SIG-M5 treated with dmso at 0.1 percent for 504 hours (cell line): Measurements from ENCODE around the gene KANTR.
A peak's percentile ranks its signal among the peaks of the same experiment; 100 is the strongest.

Experiments
- DNase-seq: peaks from one replicate; lab custom pipeline; 2025; ENCODE audit not compliant: unreplicated experiment; lab: John Stamatoyannopoulos, UW

KANTR gene

DNA sequence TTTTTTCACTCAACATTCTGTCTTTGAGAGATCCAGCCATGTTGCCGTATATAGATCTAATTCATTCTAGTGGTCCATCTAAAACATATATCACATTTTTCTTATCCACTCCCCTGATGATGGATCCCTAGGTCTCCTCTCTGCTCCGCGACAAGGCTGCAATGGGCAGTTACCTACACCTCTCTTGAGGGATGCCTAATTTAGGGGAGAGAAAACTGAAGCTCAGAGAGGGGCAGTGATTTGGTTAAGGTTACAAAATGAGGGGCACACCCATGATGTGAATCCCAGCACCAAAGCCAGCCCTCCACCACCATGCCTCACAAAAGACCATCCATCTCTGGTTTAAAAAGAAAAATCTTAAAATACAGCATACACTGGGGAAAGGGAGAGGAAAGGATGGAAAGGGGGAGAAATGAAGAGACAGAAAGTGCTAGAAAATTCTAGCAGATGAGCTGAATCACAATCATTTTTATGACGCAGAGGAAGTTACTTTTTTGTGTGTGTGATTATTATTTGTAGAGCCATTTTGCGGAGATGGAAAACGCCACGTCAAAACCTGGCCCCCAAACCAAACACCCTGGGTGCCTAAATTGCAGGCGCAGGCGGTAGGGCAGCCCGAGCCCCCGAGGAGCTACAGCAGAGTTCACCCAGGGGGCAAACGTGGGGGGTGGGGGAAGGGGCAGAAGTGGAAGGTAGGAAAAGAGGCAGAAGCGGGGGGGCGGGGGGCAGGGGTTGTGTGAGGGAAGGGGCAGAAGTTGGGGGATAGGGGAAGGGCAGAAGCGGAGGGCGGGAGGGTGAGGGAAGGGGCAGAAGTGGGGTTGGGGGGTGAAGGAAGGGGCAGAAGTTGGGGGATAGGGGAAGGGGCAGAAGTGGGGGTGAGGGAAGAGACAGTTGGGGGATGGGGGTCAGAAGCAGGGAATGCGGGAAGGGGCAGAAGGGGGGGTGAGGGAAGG, 13.0 kb upstream of the KANTR start:
- no peak for DNase-seq

DNA sequence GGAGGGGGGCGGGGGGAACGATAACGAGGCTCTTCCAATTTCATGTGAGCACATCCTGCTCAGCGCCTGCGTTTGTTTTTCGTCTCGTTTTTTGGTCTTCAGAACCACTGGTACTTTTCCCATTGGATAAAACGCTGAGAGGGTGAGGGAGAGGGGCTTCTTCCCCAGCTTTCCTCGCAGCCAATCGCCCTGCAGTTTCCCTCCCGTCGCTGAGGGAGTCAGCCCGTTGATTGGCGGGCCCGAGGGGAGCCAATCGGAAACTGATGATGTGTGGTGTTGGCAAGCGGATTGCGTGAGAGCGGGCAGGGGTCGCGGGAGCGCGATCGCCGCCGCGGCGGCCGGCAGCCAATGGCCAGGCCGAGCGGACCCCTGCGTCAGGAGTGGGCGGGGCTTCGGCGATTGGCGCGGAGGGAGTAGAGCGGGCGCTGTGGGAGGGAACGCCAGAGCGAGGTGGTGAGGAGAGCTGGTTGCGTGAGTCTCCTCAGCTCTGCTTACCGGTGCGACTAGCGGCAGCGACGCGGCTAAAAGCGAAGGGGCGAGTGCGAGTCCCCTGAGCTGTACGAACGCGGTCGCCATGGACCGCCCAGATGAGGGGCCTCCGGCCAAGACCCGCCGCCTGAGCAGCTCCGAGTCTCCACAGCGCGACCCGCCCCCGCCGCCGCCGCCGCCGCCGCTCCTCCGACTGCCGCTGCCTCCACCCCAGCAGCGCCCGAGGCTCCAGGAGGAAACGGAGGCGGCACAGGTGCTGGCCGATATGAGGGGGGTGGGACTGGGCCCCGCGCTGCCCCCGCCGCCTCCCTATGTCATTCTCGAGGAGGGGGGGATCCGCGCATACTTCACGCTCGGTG, 11.8 kb upstream of the KANTR start, which contains the start of gene TSPYL2:
Gene TSPYL2 (plus strand): TSS at position 443 of the 848 bp plus-strand sequence. CDS start 132 bp downstream, at position 575.
- peak; percentile 93 for DNase-seq

DNA sequence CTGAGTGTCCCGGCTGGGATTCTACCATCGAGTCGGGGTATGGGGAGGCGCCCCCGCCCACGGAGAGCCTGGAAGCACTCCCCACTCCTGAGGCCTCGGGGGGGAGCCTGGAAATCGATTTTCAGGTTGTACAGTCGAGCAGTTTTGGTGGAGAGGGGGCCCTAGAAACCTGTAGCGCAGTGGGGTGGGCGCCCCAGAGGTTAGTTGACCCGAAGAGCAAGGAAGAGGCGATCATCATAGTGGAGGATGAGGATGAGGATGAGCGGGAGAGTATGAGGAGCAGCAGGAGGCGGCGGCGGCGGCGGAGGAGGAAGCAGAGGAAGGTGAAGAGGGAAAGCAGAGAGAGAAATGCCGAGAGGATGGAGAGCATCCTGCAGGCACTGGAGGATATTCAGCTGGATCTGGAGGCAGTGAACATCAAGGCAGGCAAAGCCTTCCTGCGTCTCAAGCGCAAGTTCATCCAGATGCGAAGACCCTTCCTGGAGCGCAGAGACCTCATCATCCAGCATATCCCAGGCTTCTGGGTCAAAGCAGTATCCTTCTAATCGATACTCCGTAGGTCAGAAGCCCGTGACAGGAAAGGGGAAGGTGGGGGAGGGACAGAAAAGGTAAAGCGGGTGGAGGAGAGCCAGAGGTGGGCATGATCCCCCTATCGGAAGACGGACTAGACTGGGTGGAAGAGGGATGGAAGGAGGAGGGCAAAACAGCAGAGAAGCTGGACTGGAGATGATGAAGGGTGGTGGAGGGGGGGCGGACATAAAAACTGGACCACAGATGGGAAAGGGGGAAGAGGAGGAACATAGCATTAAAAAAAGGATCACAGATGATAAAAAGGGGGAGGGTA, 10.9 kb upstream of the KANTR start:
- no peak for DNase-seq

DNA sequence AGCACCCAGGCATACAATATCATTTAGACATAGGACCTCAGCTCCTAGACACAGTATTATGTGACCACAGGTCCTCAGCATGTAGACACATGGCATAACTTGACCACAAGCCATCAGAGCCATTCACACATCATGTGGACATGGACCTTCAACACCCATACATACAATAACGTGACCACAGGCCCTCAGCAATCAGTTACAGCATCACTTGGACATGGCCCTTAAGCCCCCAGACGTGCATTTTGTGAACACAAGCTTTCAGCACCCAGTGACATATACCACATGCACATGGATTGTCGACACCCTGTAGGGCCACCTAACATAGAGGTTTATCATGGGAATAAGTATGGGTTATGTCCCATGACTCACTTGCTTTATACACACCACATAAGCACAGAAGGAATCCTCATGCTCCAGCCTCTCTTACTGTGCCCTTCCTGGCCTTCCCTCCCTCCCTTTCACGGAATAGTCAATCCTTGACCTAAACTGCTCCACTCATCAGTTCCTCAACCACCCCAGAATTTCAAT, 9.8 kb upstream of the KANTR start:
- DNase-seq, result no peak

DNA sequence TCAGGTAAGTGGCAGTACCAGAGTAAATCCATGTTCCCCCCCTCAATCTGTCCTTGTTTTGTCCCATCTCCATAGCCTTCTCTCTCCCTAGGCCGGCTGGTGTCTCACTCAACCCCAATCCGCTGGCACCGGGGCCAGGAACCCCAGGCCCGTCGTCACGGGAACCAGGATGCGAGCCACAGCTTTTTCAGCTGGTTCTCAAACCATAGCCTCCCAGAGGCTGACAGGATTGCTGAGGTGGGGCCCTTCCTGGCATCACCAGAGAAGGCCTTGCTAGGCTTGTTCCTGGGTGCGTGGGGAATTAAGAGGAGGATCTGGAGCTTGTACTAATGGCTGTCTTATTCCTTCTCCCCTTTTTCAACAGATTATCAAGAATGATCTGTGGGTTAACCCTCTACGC, 9.1 kb upstream of the KANTR start:
- no peak for DNase-seq

DNA sequence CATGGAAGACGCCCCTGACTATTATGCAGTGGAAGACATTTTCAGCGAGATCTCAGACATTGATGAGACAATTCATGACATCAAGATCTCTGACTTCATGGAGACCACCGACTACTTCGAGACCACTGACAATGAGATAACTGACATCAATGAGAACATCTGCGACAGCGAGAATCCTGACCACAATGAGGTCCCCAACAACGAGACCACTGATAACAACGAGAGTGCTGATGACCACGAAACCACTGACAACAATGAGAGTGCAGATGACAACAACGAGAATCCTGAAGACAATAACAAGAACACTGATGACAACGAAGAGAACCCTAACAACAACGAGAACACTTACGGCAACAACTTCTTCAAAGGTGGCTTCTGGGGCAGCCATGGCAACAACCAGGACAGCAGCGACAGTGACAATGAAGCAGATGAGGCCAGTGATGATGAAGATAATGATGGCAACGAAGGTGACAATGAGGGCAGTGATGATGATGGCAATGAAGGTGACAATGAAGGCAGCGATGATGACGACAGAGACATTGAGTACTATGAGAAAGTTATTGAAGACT, 8.2 kb upstream of the KANTR start:
- DNase-seq, result no peak

DNA sequence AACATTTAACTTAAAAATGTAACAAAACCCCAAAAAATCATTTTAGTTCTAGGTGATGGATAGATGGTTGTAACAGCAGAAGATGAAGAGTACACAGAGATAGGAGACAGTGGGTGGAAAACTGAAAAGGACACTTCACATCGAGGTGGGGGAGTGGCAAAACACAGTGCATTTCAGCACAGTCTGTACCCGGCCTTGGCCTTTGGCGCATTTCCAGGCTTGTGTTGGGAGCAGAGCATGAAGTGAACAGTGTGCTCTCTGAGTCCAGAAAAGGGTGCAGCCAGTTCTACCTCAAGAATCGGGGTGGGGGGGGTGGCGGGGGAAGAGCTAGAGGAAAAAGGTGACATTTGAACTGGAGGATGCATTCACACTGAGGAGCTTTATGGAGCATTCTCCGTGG, 7.5 kb upstream of the KANTR start:
- DNase-seq, result no peak

DNA sequence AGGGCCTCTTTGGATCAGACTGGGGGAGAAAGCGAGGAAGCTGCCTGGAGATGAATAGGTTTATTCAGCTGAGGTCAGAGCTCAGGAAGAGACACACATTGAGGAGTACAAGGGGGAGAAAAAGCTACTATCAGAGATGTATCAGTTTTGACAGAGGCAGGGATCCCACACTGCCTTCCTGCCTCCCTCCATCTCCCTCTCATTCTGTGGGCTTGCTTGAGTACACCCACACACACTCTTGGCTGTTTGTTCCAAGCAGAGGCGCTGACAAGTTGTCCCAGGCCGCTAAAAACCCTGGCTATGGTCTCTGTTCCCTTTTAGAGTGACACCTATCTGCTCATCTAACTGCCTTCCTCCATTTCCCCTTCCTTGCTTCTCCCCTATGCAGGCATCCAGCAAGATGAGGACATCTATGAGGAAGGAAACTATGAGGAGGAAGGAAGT, 6.5 kb upstream of the KANTR start:
- DNase-seq, result no peak

DNA sequence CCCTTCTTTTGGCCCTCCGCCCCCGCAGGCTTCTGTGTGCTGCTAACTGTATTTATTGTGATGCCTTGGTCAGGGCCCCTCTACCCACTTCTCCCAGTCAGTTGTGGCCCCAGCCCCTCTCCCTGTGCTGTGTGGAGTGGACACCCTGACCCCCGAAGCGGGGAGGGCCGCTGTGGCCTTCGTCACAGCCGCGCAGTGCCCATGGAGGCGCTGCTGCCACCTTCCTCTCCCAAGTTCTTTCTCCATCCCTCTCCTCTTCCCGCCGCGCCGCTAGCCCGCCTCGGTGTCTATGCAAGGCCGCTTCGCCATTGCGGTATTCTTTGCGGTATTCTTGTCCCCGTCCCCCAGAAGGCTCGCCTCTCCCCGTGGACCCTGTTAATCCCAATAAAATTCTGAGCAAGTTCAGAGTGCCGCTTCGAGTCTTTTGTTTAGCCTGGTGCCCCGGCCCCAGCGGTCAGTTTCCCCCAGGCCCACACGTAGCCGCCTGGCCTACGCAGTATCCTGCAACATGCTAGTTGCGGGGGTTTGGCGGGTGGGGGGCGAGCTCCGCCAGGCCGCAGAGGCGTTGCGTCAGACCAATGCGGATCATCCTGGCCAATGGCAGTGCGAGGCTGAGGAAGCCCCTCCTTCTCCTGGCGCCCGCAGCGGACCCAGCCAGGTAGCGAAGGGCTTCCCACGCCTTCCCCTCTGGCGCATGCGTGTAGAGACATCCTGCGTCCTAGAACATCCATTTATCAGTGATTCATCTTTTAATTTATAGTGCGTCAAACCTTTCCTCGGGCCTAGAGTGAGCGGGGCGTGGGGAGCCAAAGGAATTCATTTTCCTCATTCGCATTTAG, 5.6 kb upstream of the KANTR start:
- no peak for DNase-seq

DNA sequence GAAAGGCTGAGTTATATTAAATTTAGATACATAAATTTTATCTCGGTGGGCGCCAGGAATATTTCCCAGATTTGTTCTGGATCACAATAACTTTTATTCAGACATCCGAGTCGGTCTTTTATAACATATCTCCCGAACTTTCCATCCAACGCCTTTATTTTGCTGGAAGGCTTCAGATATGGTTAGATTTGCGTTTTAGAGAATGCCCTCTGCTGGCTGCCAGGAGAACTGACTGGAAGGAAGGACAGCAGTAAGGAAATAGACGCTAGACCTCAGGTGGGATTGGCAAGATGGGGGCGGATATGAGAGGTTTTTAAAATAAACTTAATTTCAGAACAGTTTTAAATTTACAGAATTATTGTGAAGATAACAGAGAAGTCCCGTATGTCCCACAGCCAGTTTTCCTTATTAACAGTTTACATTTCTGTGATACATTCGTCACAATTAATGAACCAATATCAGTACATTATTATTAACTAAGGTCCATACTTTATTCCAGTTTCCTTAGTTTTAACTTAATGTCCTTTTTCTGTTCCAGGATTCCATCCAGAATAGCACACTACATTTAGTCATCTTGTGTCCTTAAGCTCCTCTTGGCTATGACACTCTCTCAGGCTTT, 4.6 kb upstream of the KANTR start:
- peak; percentile 65 for DNase-seq

DNA sequence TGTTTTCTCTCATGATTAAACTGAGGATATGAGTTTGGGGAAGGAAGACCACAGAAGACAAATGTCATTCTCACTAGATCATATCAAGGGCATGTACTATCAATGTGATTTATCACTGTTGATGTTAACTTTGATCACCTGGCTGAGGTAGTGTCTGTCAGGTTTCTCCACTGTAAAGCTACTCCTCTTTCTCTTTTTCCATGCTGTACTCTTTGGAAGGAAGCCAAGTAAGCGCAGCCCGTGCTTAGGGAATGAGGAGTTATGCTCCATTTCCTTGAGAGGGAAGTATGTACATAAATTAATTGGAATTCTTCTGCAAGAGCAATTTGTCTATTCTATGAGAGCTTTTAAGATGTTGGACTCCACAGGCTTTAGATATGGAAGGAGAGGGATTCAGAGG, 4.0 kb upstream of the KANTR start:
- no peak for DNase-seq

DNA sequence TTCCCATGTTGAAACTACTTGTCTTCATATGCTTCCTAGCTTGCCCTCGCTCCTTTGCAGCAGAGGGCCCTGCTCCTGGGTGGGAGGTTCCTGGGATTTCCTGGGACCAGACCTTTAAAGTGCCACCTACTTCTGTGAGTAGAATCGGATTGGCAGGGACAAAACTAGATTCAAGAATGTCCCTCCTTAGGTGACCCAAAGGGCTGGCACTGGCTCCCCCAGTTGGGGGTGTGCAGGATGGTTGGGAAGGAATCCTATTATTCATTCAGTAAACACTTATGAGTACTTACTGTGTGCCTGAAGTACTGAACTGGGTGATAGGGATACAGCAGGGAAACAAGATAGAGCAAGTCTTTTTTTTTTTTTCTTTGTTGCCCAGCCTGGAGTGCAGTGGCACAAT, 2.6 kb upstream of the KANTR start:
- no peak for DNase-seq

DNA sequence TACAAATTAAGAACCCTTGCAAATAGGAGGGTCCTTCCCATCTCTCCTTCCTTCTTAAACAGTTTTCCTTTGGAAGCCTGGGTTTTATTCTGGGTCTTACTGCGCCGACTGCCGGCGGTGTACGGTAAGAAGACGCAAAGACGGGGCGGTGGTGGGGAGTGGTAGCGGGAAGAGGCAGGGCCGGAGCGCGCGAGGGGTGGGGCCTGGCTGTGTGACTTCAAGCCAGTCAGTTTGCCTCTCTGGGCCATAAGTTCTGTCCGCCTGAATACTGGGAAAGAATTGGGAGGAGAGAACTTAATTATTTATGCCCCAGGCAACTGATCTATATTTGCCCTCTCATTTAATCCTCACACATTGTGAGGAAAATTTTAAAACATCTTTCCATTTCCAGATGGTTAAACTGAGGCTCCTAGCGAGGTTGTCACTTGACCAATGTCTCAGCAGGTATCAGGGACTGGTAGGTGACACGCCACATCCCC, 726 bp upstream of the KANTR start:
- peak; percentile 62 for DNase-seq

DNA sequence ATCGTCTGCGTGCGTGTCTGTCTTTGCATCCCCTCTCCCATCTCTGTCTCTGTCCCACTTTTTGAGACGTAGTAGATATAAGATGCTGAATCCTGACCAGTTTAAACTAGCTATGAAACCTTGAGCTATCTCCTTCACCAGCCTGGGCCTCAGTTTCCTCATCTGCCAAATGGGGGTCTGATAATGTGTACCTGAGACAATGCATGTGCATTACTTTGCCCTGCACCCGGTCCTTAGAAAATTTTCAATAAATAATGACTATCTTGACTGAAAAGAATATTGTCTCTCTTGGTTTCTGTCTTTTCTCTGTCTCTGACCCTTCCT, 602 bp downstream of the KANTR start:
- DNase-seq, result no peak

DNA sequence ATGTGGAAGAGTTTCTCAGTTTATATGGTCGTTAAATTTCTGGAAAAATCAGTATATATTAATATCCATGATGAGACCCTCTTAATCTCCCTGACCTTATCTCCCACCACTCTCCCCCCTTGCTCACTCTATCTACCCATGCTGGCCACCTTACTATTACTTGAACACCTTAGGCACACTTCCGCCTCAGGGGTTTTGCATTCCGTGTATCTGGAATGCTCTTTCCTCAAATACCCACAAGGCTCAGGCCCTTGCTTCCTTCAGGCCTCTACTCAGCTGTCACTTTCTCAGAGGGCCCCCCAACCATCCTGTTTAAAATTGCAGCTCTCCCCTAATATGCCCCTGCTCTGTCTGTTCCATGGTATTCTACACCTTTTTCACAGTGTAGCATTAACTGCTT, 1.9 kb downstream of the KANTR start:
- no peak for DNase-seq

DNA sequence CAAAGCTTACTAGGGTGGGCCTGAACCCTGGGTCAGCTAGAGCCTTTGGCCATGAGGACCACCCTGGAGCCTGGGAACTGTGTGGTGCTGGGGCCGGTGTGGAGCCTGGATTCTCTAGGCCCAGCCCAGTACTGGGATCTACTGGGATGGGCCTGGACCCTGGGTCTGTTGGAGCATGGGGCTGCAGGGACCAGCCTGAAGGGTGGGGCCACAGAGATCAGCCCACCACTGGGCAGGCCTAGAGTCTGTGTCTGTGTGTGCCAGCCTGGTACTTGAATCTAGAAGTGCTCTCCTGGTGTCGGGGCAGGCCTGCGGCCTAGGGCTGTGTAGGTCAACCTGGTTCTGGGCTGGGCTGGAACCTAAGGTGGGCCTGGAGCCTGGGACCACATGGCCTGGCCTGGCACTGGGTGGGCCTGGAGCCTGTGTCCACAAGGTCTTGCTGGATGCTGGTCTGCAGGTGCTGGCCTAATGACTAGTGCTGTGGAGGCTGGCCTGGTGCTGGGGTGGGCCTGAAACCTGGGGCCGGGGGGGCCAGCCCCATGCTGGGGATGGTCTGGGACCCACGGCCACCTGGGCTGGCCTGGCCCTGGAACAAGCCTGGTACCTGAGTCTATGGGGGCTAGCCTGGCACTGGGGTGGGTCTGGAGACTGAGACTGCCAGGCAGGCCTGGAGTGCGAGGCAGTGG, 21.1 kb downstream of the KANTR start:
- DNase-seq, result no peak

DNA sequence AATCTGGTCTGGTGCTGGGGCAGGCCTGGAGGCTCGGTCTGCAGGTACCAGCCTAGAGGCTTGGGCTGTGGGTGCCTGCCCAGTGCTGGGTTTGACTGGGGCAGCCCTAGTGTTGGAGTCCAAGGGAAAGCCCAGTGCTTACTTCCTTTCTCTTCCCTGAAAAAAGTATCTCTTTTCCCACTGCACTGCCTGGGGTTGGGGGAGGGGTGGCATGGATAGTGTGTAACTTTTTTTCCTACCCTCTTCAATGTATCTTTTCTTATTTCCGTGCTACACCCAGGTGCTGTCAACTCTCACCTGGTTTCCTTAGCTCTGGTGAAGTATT, 21.6 kb downstream of the KANTR start:
- no peak for DNase-seq

DNA sequence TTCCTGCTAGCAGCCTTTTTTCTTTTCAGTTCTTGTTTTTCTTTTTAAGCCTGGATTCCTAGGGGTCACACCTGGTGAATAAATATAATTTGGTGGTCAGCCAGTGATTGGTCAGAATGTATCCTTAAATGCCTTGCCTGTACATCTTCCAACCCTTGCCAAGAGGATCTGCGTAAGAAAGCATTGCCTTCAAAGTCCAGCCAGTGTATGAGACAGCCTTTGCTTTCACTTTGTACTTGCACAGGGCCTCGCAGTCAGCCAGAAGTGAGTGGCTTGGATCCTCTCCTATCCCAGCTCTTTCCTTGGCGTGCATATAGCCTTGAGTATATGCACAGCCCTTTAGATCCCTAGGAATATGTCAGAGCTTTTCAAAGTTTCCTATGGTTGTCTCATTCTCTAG, 22.2 kb downstream of the KANTR start:
- DNase-seq, result no peak

DNA sequence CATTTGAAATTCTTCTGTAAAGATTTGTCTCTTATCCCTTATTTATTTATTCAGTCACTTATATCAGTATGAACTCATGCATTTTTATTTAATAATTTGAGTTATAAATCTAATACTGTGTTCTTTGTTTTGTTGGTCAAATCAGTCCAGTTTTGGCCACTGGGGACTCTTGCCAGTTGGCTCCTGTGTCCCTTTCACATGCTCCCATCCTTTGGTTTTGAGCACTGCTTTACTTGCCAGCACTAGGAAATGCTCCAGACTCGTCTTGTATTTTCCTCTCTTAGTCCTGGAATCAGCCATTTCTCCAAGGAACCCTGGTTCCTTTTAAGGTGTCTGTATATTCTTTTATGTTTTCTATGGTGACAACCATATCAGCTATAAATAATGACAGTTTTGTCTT, 28.1 kb downstream of the KANTR start:
- no peak for DNase-seq
